K562 (cell line): ENCODE measurements around the gene FBXL13. TPM values are rescaled to one million over a fixed set of nuclear protein-coding genes. Genes with fewer than 3 reads are reported as not detected.

ENCODE experiments used
- ATAC-seq: fragments of 200-7000 bp; cut with Tn5 transposase; 3 replicates; pipeline ENCODE4 v1.9.1; 2020; ENCODE audit warnings: moderate library complexity
- BruUV-seq: library from RNA; stranded (reverse); fragments of 400-500 nt; replicated peaks from 2 replicates; lab custom pipeline; 2021; lab: Mats Ljungman, UMichigan
- CTCF ChIA-PET: fragments of 300-600 bp; formaldehyde crosslinking; extraction: SDS; loops from one replicate; lab custom pipeline; 2021; ENCODE audit warnings: low intra/inter-chr PET ratio; lab: Yijun Ruan, JAX
- POLR2A ChIA-PET: fragments of 300-600, 350-650 bp; sonication (Branson Sonifier 250); formaldehyde crosslinking; extraction: SDS; loops from one replicate; lab custom pipeline; 2021; ENCODE audit warnings: antibody characterized with exemption, inconsistent platforms; lab: Yijun Ruan, JAX
- DNase-seq, 4 experiments: peaks; one replicate each; pipeline versions ENCODE4 v3.0.0 to v3.0.0-alpha.2; 2011 to 2018; ENCODE audit warnings: low spot score in 3 of 4, mixed read lengths in 3 of 4; ENCODE audit errors: extremely low read depth in 1 of 4
- FAIRE-seq: peaks from 2 replicates; lab custom pipeline; 2011; peaks lifted over from hg19 to GRCh38; lab: Jason Lieb, UNC
- H2AFZ ChIP-seq: 2 replicates; pipeline ENCODE4 v1.6.0; 2011; ENCODE audit warnings: low read depth, low read length, control low read depth, inconsistent platforms
- H3K27ac ChIP-seq: fragments of 200-600 bp; 3 replicates; pipeline ENCODE4 v1.8.0; 2011; ENCODE audit warnings: low read depth, mild to moderate bottlenecking, control low read depth, inconsistent platforms, low read length, moderate library complexity, mixed read lengths; ENCODE audit errors: extremely low read depth
- H3K27me3 ChIP-seq, 2 experiments: fragments of 300-600 bp in 1 of 2; 2 replicates in 1 of 2; 3 replicates in 1 of 2; pipeline versions ENCODE4 v1.6.0 to v1.8.0; 2011; ENCODE audit warnings: inconsistent platforms in 2 of 2, low read length in 2 of 2, mild to moderate bottlenecking in 1 of 2, mixed read lengths in 1 of 2, moderate library complexity in 1 of 2; ENCODE audit not compliant: control insufficient read depth in 2 of 2, insufficient read depth in 2 of 2
- H3K36me3 ChIP-seq: fragments of 300-600 bp; 3 replicates; pipeline ENCODE4 v1.8.0; 2011; ENCODE audit warnings: mild to moderate bottlenecking, low read length, inconsistent platforms; ENCODE audit not compliant: control insufficient read depth, insufficient read depth
- H3K4me1 ChIP-seq, 2 experiments: fragments of 200-600 bp in 1 of 2; replicated peaks in 1 of 2; 2 replicates in 1 of 2; 3 replicates in 1 of 2; pipeline versions ENCODE4 v1.5.1 to v1.8.0; 2011; ENCODE audit warnings: inconsistent platforms in 2 of 2, low read length in 2 of 2, mild to moderate bottlenecking in 1 of 2, mixed read lengths in 1 of 2, moderate library complexity in 1 of 2; ENCODE audit not compliant: control insufficient read depth in 2 of 2, insufficient read depth in 2 of 2
- H3K4me2 ChIP-seq: 2 replicates; pipeline ENCODE4 v1.6.1; 2011; ENCODE audit warnings: low read length, control low read depth, inconsistent platforms, mixed read lengths; ENCODE audit not compliant: insufficient read depth
- H3K4me3 ChIP-seq: fragments of 200-600 bp; sonication (generic), shearing (Covaris generic); 2 replicates; pipeline ENCODE4 v1.5.1; 2016; ENCODE audit warnings: control low read depth, inconsistent platforms
- H3K79me2 ChIP-seq: fragments of 200-600 bp; 3 replicates; pipeline ENCODE4 v1.8.0; 2011; ENCODE audit warnings: low read length, inconsistent platforms; ENCODE audit not compliant: control insufficient read depth, insufficient read depth
- H3K9ac ChIP-seq, 2 experiments: 2 replicates each; pipeline versions ENCODE4 v1.6.0 to v1.6.1; 2011; ENCODE audit warnings: low read depth in 2 of 2, low read length in 2 of 2, control low read depth in 1 of 2, inconsistent platforms in 1 of 2, mild to moderate bottlenecking in 1 of 2, mixed read lengths in 1 of 2; ENCODE audit not compliant: insufficient read depth in 1 of 2
- H3K9me1 ChIP-seq: one replicate; pipeline ENCODE4 v1.6.0; 2011; ENCODE audit warnings: inconsistent platforms, mild to moderate bottlenecking, low read length, moderate library complexity; ENCODE audit not compliant: control insufficient read depth, insufficient read depth
- H3K9me3 ChIP-seq: replicated peaks from 2 replicates; pipeline ENCODE4 v1.5.1; 2011; ENCODE audit warnings: low read depth, low read length, inconsistent platforms; ENCODE audit not compliant: control insufficient read depth, insufficient read depth
- H4K20me1 ChIP-seq: replicated peaks from 2 replicates; pipeline ENCODE4 v1.6.1; 2011; ENCODE audit warnings: low read length, inconsistent platforms, mixed read lengths; ENCODE audit not compliant: control insufficient read depth, insufficient read depth
- HDAC2 ChIP-seq: fragments of 450-650 bp; IDR thresholded peaks from 2 replicates; pipeline ENCODE4 v1.6.1; 2016; ENCODE audit warnings: mild to moderate bottlenecking
- HNRNPUL1 ChIP-seq: fragments of 200-400 bp; formaldehyde crosslinking; IDR thresholded peaks from 2 replicates; pipeline ENCODE4 v1.6.1; 2017; ENCODE audit warnings: low read length
- MAFF ChIP-seq: IDR thresholded peaks from 2 replicates; pipeline ENCODE4 v1.6.1; 2012; ENCODE audit warnings: low read length, improper control_type of control experiment
- MYBL2 ChIP-seq, 2 experiments: fragments of 450-650 bp in 1 of 2; sonication (generic) in 1 of 2; formaldehyde crosslinking in 1 of 2; IDR thresholded peaks; 2 replicates each; pipeline versions ENCODE4 v1.6.1 to v1.8.1; 2017 to 2022; ENCODE audit warnings: borderline replicate concordance in 1 of 2, inconsistent platforms in 1 of 2, low read depth in 1 of 2, mild to moderate bottlenecking in 1 of 2, missing genetic modification reagents in 1 of 2, moderate library complexity in 1 of 2
- PATZ1 ChIP-seq: fragments of 250-450 bp; sonication (Bioruptor Pico); IDR thresholded peaks from 2 replicates; pipeline ENCODE4 v1.5.0; 2020; ENCODE audit warnings: mild to moderate bottlenecking, borderline replicate concordance
- PRPF4 ChIP-seq: fragments of 200-400 bp; formaldehyde crosslinking; IDR thresholded peaks from one replicate; pipeline ENCODE4 v1.6.1; 2017; ENCODE audit warnings: low read length, low read depth, mild to moderate bottlenecking; ENCODE audit not compliant: insufficient read depth, poor library complexity, severe bottlenecking
- SIN3B ChIP-seq: fragments of 450-650 bp; IDR thresholded peaks from 2 replicates; pipeline ENCODE4 v1.6.1; 2017; ENCODE audit warnings: low read depth, mild to moderate bottlenecking, moderate library complexity
- ZBTB12 ChIP-seq: fragments of 250-450 bp; sonication (Bioruptor Pico); IDR thresholded peaks from 2 replicates; pipeline ENCODE4 v1.4.0; 2020
- ZBTB5 ChIP-seq: fragments of 450-650 bp; IDR thresholded peaks from 2 replicates; pipeline ENCODE4 v1.6.1; 2017; ENCODE audit warnings: antibody characterized with exemption
- ZNF280A ChIP-seq: fragments of 450-650 bp; IDR thresholded peaks from 2 replicates; pipeline ENCODE4 v1.6.1; 2018; ENCODE audit warnings: mild to moderate bottlenecking, low read depth; ENCODE audit not compliant: partially characterized antibody
- ZNF830 ChIP-seq: fragments of 250-450 bp; sonication (Bioruptor Pico); IDR thresholded peaks from 2 replicates; pipeline ENCODE4 v1.5.0; 2021; ENCODE audit warnings: mild to moderate bottlenecking
- in situ Hi-C: fragments of 300-500 bp; cut with MboI; formaldehyde crosslinking; loops from 4 replicates; pipeline ENCODE4 v1.15.0; 2018; ENCODE audit warnings: inconsistent platforms, mixed read lengths
- intact Hi-C: fragments of 100-400 bp; cut with micrococcal nuclease; formaldehyde crosslinking; loops from 2 replicates; pipeline ENCODE4 v1.14.2; 2022
- polyA plus RNA-seq, 8 experiments: library from polyadenylated mRNA; depleted of rRNA in 4 of 8; stranded (reverse) in 5 of 8; unstranded in 3 of 8; fragments of >200 nt; fragmentation: Nextera tagmentation in 2 of 8; fragmentation: Illumina TruSeq in 1 of 8; extraction: Ambion mirVana in 2 of 8; extraction: Trizol in 1 of 8; gene quantifications; 2 replicates each; pipeline versions ENCODE4 v1.2.1 to v1.2.3, GENCODE V29; 2011 to 2014; ENCODE audit warnings: inconsistent platforms in 1 of 8, missing spikeins in 1 of 8
- total RNA-seq, 7 experiments: library from RNA; depleted of rRNA in 6 of 7; stranded (reverse); fragments of >200 nt in 6 of 7; fragmentation: Illumina TruSeq in 2 of 7; extraction: Trizol in 2 of 7; gene quantifications; 2 replicates each; pipeline versions ENCODE4 v1.2.1 to v1.2.3, GENCODE V29; 2011 to 2021; ENCODE audit warnings: low replicate concordance in 1 of 7

FBXL13 gene
- total and polyA plus RNA-seq, 9 of the 15 experiments (the other 6 are each of a cell fraction or from before 2014, with no cell fraction given) = 16.3 to 55.0 (median 25.4) TPM

- no peak for TF ChIP-seq ZBTB5
- TF ChIP-seq HDAC2 = no peak
- TF ChIP-seq PATZ1 (CRISPR knock-in tag) = no peak
- no peak for TF ChIP-seq PRPF4
These were observed 42.9 kb upstream of the FBXL13 start (continued) for GRCh38 chr7:103117465-103117864.

- in situ Hi-C loops (no loop called here), intact Hi-C loops (no loop called here)
- ChIA-PET CTCF (no interaction called here), POLR2A (no interaction called here)
- Histone ChIP-seq H3K4me3 (no peak overlapping the region), H3K4me2 (no peak overlapping the region), H3K4me1 (peaks cover 11 to 27% of the 10 kb centered on the region in 2 experiments), H3K9ac (no peak overlapping the region), H3K27me3 (no peaks in the 10 kb centered on the region), H3K9me3 (no peaks in the 10 kb centered on the region), H3K9me1 (no peaks in the 10 kb centered on the region), H2AFZ (no peak overlapping the region), H3K36me3 (peaks cover 29% of the 10 kb centered on the region), H3K79me2 (no peaks in the 10 kb centered on the region), H3K27ac (no peak overlapping the region), H4K20me1 (0 out of 2 replicates have a peak, but pooled peaks cover 4% of the 10 kb centered on the region)
- BruUV-seq = no TSS peak
- FAIRE-seq (no peak), ATAC-seq (no peak), DNase-seq (no peak)
- no peak for TF ChIP-seq ZNF830 (CRISPR knock-in tag)
- TF ChIP-seq ZBTB12 = no peak
- no peak for TF ChIP-seq HNRNPUL1
- TF ChIP-seq MAFF = no peak
- no peak for TF ChIP-seq MYBL2 (IDR thresholded peaks at IDR 0.05; ENCODE audit: low read depth)
- TF ChIP-seq MYBL2 (CRISPR knock-in tag; IDR thresholded peaks at IDR 0.05; ENCODE audit: borderline replicate concordance) = no peak
- no peak for TF ChIP-seq SIN3B
- no peak for TF ChIP-seq ZNF280A
These were observed 42.4 kb upstream of the FBXL13 start for GRCh38 chr7:103116991-103117390.
